H1 (cell line): ENCODE results near the gene CELSR1. TPM values are rescaled to one million over a fixed set of nuclear protein-coding genes. Genes with fewer than 3 reads are reported as not detected.

Experiments
- CTCF ChIA-PET: fragments of 300-600 bp; sonication (Branson Sonifier 250); formaldehyde crosslinking; loops from one replicate; lab custom pipeline; 2021; ENCODE audit not compliant: partially characterized antibody; lab: Charles Lee
- POLR2A ChIA-PET: fragments of 300-600 bp; sonication (Branson Sonifier 250); formaldehyde crosslinking; loops from one replicate; lab custom pipeline; 2021; ENCODE audit warnings: inconsistent platforms; ENCODE audit not compliant: partially characterized antibody; lab: Charles Lee
- DNase-seq, 2 experiments: peaks; one replicate each; pipeline versions ENCODE4 v3.0.0 to v3.0.0-alpha.2; 2010 to 2022; ENCODE audit warnings: low spot score in 2 of 2, low read depth in 1 of 2, mixed read lengths in 1 of 2
- FAIRE-seq: peaks from 2 replicates; lab custom pipeline; 2011; peaks lifted over from hg19 to GRCh38; lab: Jason Lieb, UNC
- H2AFZ ChIP-seq: 2 replicates; pipeline ENCODE4 v1.8.1; 2012; ENCODE audit warnings: low read length, inconsistent platforms
- H2AK5ac ChIP-seq: 2 replicates; pipeline ENCODE4 v1.6.1; 2013; ENCODE audit warnings: low read depth, low read length
- H2BK120ac ChIP-seq: replicated peaks from 2 replicates; pipeline ENCODE3; 2013; ENCODE audit warnings: low read depth, low read length, inconsistent platforms
- H2BK12ac ChIP-seq: 2 replicates; pipeline ENCODE4 v1.6.1; 2013; ENCODE audit warnings: low read depth, low read length
- H2BK15ac ChIP-seq: 2 replicates; pipeline ENCODE4 v1.6.1; 2013; ENCODE audit warnings: low read length
- H2BK20ac ChIP-seq: 2 replicates; pipeline ENCODE4 v1.6.1; 2013; ENCODE audit warnings: low read length
- H2BK5ac ChIP-seq: 2 replicates; pipeline ENCODE4 v1.6.1; 2013; ENCODE audit warnings: low read depth, low read length
- H3K14ac ChIP-seq: 2 replicates; pipeline ENCODE4 v1.6.1; 2013; ENCODE audit warnings: inconsistent platforms; ENCODE audit not compliant: insufficient read length
- H3K18ac ChIP-seq: 2 replicates; pipeline ENCODE4 v1.6.1; 2013; ENCODE audit warnings: low read length; ENCODE audit errors: extremely low read depth
- H3K23ac ChIP-seq: 2 replicates; pipeline ENCODE4 v1.6.1; 2013; ENCODE audit warnings: inconsistent platforms; ENCODE audit not compliant: insufficient read length
- H3K23me2 ChIP-seq: 2 replicates; pipeline ENCODE4 v1.6.1; 2013; ENCODE audit warnings: low read depth, low read length
- H3K27ac ChIP-seq: 2 replicates; pipeline ENCODE4 v1.6.1; 2011; ENCODE audit warnings: low read depth, low read length, inconsistent platforms
- H3K27me3 ChIP-seq, 4 experiments: replicated peaks in 1 of 4; 1 replicate in 1 of 4; 2 replicates in 3 of 4; pipeline versions ENCODE4 v1.6.1 to v1.8.1; 2011 to 2013; ENCODE audit warnings: low read length in 3 of 4, mild to moderate bottlenecking in 3 of 4, inconsistent platforms in 2 of 4, mixed read lengths in 2 of 4, moderate library complexity in 1 of 4; ENCODE audit not compliant: control insufficient read depth in 3 of 4, insufficient read depth in 3 of 4; ENCODE audit errors: extremely low read depth in 1 of 4
- H3K36me3 ChIP-seq, 4 experiments: 2 replicates each; pipeline versions ENCODE4 v1.6.1 to v1.8.1; 2011 to 2013; ENCODE audit warnings: mild to moderate bottlenecking in 4 of 4, low read length in 3 of 4, moderate library complexity in 2 of 4, control low read depth in 1 of 4, inconsistent platforms in 1 of 4; ENCODE audit not compliant: insufficient read depth in 4 of 4, control insufficient read depth in 2 of 4
- H3K4ac ChIP-seq: replicated peaks from 2 replicates; pipeline ENCODE3; 2013; ENCODE audit warnings: low read length, low read depth, mixed read lengths, inconsistent platforms; ENCODE audit not compliant: insufficient read length
- H3K4me1 ChIP-seq, 4 experiments: replicated peaks in 1 of 4; 1 replicate in 1 of 4; 2 replicates in 3 of 4; pipeline versions ENCODE4 v1.6.1 to v1.8.1; 2011 to 2013; ENCODE audit warnings: low read length in 3 of 4, inconsistent platforms in 2 of 4, mixed read lengths in 1 of 4; ENCODE audit not compliant: insufficient read depth in 4 of 4, control insufficient read depth in 3 of 4
- H3K4me2 ChIP-seq, 2 experiments: 2 replicates each; pipeline versions ENCODE4 v1.6.1 to v1.8.1; 2011 to 2013; ENCODE audit warnings: low read depth in 2 of 2, low read length in 2 of 2, control low read depth in 1 of 2, inconsistent platforms in 1 of 2, mild to moderate bottlenecking in 1 of 2; ENCODE audit not compliant: insufficient read depth in 1 of 2
- H3K4me3 ChIP-seq, 4 experiments: fragments of 200-600, 300-600 bp in 1 of 4; sonication (generic), shearing (Covaris generic), sonication (Bioruptor Twin) in 1 of 4; 2 replicates each; pipeline versions ENCODE4 v1.5.1 to v1.8.1; 2011 to 2016; ENCODE audit warnings: low read length in 4 of 4, low read depth in 3 of 4, control low read depth in 2 of 4, inconsistent platforms in 2 of 4, mild to moderate bottlenecking in 2 of 4, mixed read lengths in 1 of 4, moderate library complexity in 1 of 4; ENCODE audit not compliant: insufficient read depth in 2 of 4; ENCODE audit errors: extremely low read depth in 1 of 4
- H3K56ac ChIP-seq: replicated peaks from 2 replicates; pipeline ENCODE3; 2013; ENCODE audit warnings: low read depth, mild to moderate bottlenecking, mixed read lengths, low read length, inconsistent platforms; ENCODE audit not compliant: insufficient read length
- H3K79me1 ChIP-seq: 2 replicates; pipeline ENCODE4 v1.6.1; 2013; ENCODE audit warnings: low read depth, low read length, control low read depth
- H3K79me2 ChIP-seq, 2 experiments: 2 replicates each; pipeline versions ENCODE4 v1.6.1 to v1.8.1; 2012 to 2013; ENCODE audit warnings: low read length in 2 of 2, mild to moderate bottlenecking in 2 of 2, inconsistent platforms in 1 of 2; ENCODE audit not compliant: insufficient read depth in 2 of 2, control insufficient read depth in 1 of 2
- H3K9ac ChIP-seq, 4 experiments: replicated peaks in 1 of 4; 1 replicate in 1 of 4; 2 replicates in 3 of 4; pipeline versions ENCODE4 v1.6.1 to v1.8.1; 2011 to 2013; ENCODE audit warnings: low read depth in 3 of 4, low read length in 3 of 4, control low read depth in 2 of 4, mild to moderate bottlenecking in 2 of 4, moderate library complexity in 2 of 4, inconsistent platforms in 1 of 4; ENCODE audit errors: extremely low read depth in 1 of 4
- H3K9me3 ChIP-seq, 2 experiments: 2 replicates each; pipeline versions ENCODE4 v1.6.1 to v1.8.1; 2012 to 2013; ENCODE audit warnings: mild to moderate bottlenecking in 2 of 2, moderate library complexity in 2 of 2, control low read depth in 1 of 2, inconsistent platforms in 1 of 2, low read depth in 1 of 2, low read length in 1 of 2, mixed read lengths in 1 of 2; ENCODE audit not compliant: insufficient read depth in 2 of 2
- H4K20me1 ChIP-seq, 2 experiments: replicated peaks in 1 of 2; 2 replicates each; pipeline versions ENCODE3 to v1.8.1; 2011 to 2013; ENCODE audit warnings: inconsistent platforms in 2 of 2, low read length in 2 of 2, mild to moderate bottlenecking in 1 of 2; ENCODE audit not compliant: insufficient read depth in 2 of 2, control insufficient read depth in 1 of 2
- H4K5ac ChIP-seq: 2 replicates; pipeline ENCODE4 v1.6.1; 2013; ENCODE audit warnings: low read length, low read depth, mixed read lengths, inconsistent platforms; ENCODE audit not compliant: insufficient read length
- H4K8ac ChIP-seq: 2 replicates; pipeline ENCODE4 v1.8.0; 2013; ENCODE audit warnings: mild to moderate bottlenecking, moderate library complexity, low read length, inconsistent platforms; ENCODE audit not compliant: insufficient read depth; ENCODE audit errors: extremely low read depth
- H4K91ac ChIP-seq: replicated peaks from 2 replicates; pipeline ENCODE3; 2013; ENCODE audit warnings: low read length, mixed read lengths, inconsistent platforms; ENCODE audit not compliant: insufficient read length
- ASH2L ChIP-seq: fragments of 200-600, 300-600 bp; sonication (generic); IDR thresholded peaks from one replicate; pipeline ENCODE4 v1.7.1; 2017; ENCODE audit warnings: low read length
- BACH1 ChIP-seq: IDR thresholded peaks from 2 replicates; pipeline ENCODE4 v1.6.1; 2012; ENCODE audit warnings: low read length, improper control_type of control experiment
- BCL11A ChIP-seq, 2 experiments: IDR thresholded peaks; one replicate each; pipeline ENCODE4 v1.6.1; 2011; ENCODE audit warnings: low read depth in 2 of 2, low read length in 2 of 2, mild to moderate bottlenecking in 2 of 2
- CBX5 ChIP-seq: fragments of 300-800, 300-1000 bp; sonication (generic); IDR thresholded peaks from 2 replicates; pipeline ENCODE4 v1.7.1; 2016; ENCODE audit warnings: antibody characterized with exemption, low read length, low read depth
- CTBP2 ChIP-seq: IDR thresholded peaks from 2 replicates; pipeline ENCODE4 v1.7.0; 2011; ENCODE audit warnings: borderline replicate concordance, mild to moderate bottlenecking, moderate library complexity, mixed read lengths, low read length; ENCODE audit not compliant: insufficient read depth, insufficient read length
- POU5F1 ChIP-seq: IDR thresholded peaks from 2 replicates; pipeline ENCODE4 v1.6.1; 2011; ENCODE audit warnings: low read depth, mild to moderate bottlenecking, low read length, moderate library complexity
- RAD21 ChIP-seq, 2 experiments: IDR thresholded peaks in 1 of 2; conservative IDR thresholded peaks in 1 of 2; 2 replicates each; pipeline ENCODE4 v1.6.1; 2011; ENCODE audit warnings: low read depth in 2 of 2, low read length in 2 of 2, improper control_type of control experiment in 1 of 2, inconsistent platforms in 1 of 2, mild to moderate bottlenecking in 1 of 2, moderate library complexity in 1 of 2
- RBBP5 ChIP-seq: IDR thresholded peaks from 2 replicates; pipeline ENCODE4 v1.7.1; 2012; ENCODE audit warnings: low read depth, mild to moderate bottlenecking, inconsistent platforms, low read length, moderate library complexity, borderline replicate concordance
- SP1 ChIP-seq: IDR thresholded peaks from 2 replicates; pipeline ENCODE4 v1.6.1; 2011; ENCODE audit warnings: low read depth, low read length
- WGBS, 2 experiments: shearing (Covaris generic) in 1 of 2; methylation state at CpG; one replicate each; pipeline versions ENCODE4 v1.1.6 to v1.1.7; 2013 to 2015; ENCODE audit warnings: low lambda C conversion rate in 2 of 2, mixed read lengths in 2 of 2, inconsistent platforms in 1 of 2, low coverage in 1 of 2, missing lambda C conversion rate in 1 of 2; ENCODE audit not compliant: insufficient replicate concordance in 2 of 2, insufficient coverage in 1 of 2, insufficient read length in 1 of 2; ENCODE audit errors: extremely low coverage in 1 of 2, missing lambda C conversion rate in 1 of 2; 5-methylcytosine and 5-hydroxymethylcytosine counted together
- polyA plus RNA-seq, 7 experiments: library from polyadenylated mRNA; depleted of rRNA in 3 of 7; stranded (reverse) in 5 of 7; unstranded in 2 of 7; fragments of >200 nt in 5 of 7; fragments of 200-250 nt in 2 of 7; gene quantifications; 1 replicate in 5 of 7; 2 replicates in 1 of 7; 4 replicates in 1 of 7; pipeline versions ENCODE4 v1.2.1 to v1.2.3, GENCODE V29; 2011 to 2013; ENCODE audit warnings: missing spikeins in 2 of 7, mixed read lengths in 2 of 7
- total RNA-seq: library from RNA; stranded (reverse); fragmentation: NEBNext Ultra II Directional; extraction: Animal tissue kit (Norgen Biotek cat#: 25700); gene quantifications from 2 replicates; pipeline ENCODE4 v1.2.1, GENCODE V29; 2021
- TF ChIP-seq, protein P1 (sequence below): IDR thresholded peaks from 2 replicates; pipeline ENCODE4 v1.6.1; 2011; ENCODE audit warnings: low read length, improper control_type of control experiment
- TF ChIP-seq, protein P2 (sequence below): IDR thresholded peaks from 2 replicates; pipeline ENCODE4 v1.6.1; 2011; ENCODE audit warnings: low read depth, mild to moderate bottlenecking, low read length; ENCODE audit not compliant: insufficient read depth

Gene CELSR1
- total and polyA plus RNA-seq, 2 of the 8 experiments (the other 6 are each of a cell fraction or from before 2014, with no cell fraction given): 9.0 to 12.4 TPM

DNA sequence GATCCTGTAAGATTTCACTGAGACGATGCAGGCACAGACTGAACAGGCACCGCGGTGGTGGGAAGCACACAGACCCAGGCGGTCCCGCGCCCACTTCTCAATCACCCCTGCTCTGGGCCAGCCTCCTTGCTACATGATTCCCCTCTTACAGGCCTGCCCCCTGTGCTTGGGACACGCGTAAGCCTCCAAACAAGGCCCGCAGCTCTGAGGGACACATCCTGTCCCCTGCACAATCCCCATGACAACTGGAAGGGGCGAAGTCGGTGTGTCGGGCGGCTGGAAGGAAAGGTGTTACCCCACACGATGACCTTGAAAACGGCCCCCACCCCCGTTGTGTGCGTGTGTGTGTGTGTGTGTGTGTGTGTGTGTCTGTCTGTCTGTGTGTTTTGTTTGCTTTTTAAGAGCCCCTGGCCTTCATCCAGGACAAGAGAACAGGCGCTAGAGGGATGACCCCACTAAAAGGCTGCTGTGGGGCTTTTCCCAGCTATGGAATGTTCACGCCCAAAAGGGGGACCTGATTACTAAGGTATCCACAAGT lies 13.1 kb downstream of the CELSR1 start:
- no peak overlapping the region for H3K14ac ChIP-seq
- peaks cover 2 to 10% of the 10 kb centered on the region in 2 experiments for H4K20me1 ChIP-seq
- no peaks in the 10 kb centered on the region for H3K27me3 ChIP-seq
- H3K4ac ChIP-seq: no peak overlapping the region
- H3K4me3 ChIP-seq: no peak overlapping the region
- ChIA-PET POLR2A (no interaction called here), CTCF (interaction anchor here (1.1 to 3.4 kb wide), 5 partner anchors 17 to 157 kb away, joined by 4 to 16 read pairs (median 4); no protein-coding TSS in a partner anchor)
- no peak overlapping the region for H3K56ac ChIP-seq
- H3K79me1 ChIP-seq: no peaks in the 10 kb centered on the region; the same call in 1 of the 2 replicates
- H3K79me2 ChIP-seq: no peaks in the 10 kb centered on the region; a peak in 1 of 4 replicates
- no peak overlapping the region for H2AFZ ChIP-seq
- H3K23ac ChIP-seq: no peak overlapping the region
- 86% methylated on average over 19 of the region's 19 CpGs; no CpG with 5 or more reads in 1 of the 2 experiments for WGBS, 2 experiments
- no peak overlapping the region for H3K27ac ChIP-seq
- H3K18ac ChIP-seq: no peak overlapping the region
- no peaks in the 10 kb centered on the region for H3K23me2 ChIP-seq
- peak overlapping the region; percentile 29; the same call in 1 of the 2 replicates for H2BK15ac ChIP-seq
- DNase-seq (no peak), FAIRE-seq (no peak)
- no peak overlapping the region for H4K5ac ChIP-seq
- peaks cover 0 to 6% (median 0%) of the 10 kb centered on the region in 4 experiments; a peak in 3 of 7 replicates for H3K4me1 ChIP-seq
- H2BK12ac ChIP-seq: no peak overlapping the region
- H2BK5ac ChIP-seq: no peak overlapping the region; the same call in 1 of the 2 replicates
- H4K91ac ChIP-seq: no peak overlapping the region
- H4K8ac ChIP-seq: peak overlapping the region; percentile 35; the same call in 1 of the 2 replicates
- H3K9me3 ChIP-seq: no peaks in the 10 kb centered on the region
- no peaks in the 10 kb centered on the region for H3K36me3 ChIP-seq
- no peak overlapping the region for H2BK20ac ChIP-seq
- no peak overlapping the region for H2BK120ac ChIP-seq
- no peak overlapping the region for H3K9ac ChIP-seq
- no peak overlapping the region for H3K4me2 ChIP-seq
- H2AK5ac ChIP-seq: no peak overlapping the region
- TF ChIP-seq POU5F1 (no peak), ASH2L (no peak), BCL11A (IDR thresholded peaks at IDR 0.05; ENCODE audit: low read depth in 2 of 2, low read length in 2 of 2) (no peak), BACH1 (no peak), RAD21 (IDR thresholded peaks at IDR 0.05 in 1 of 2, conservative IDR thresholded peaks at IDR 0.05 in 1 of 2; ENCODE audit: low read depth in 2 of 2, low read length in 2 of 2) (no peak), RBBP5 (no peak), SP1 (no peak), CTBP2 (no peak), CBX5 (no peak)
- TF ChIP-seq, protein P1, sequence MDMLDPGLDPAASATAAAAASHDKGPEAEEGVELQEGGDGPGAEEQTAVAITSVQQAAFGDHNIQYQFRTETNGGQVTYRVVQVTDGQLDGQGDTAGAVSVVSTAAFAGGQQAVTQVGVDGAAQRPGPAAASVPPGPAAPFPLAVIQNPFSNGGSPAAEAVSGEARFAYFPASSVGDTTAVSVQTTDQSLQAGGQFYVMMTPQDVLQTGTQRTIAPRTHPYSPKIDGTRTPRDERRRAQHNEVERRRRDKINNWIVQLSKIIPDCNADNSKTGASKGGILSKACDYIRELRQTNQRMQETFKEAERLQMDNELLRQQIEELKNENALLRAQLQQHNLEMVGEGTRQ: no peak
- TF ChIP-seq, protein P2, sequence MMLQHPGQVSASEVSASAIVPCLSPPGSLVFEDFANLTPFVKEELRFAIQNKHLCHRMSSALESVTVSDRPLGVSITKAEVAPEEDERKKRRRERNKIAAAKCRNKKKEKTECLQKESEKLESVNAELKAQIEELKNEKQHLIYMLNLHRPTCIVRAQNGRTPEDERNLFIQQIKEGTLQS: no peak
